HG02973 (cell line): Measurements from ENCODE around the gene HECTD4.
"Not testable (repeated sequence)": the region's sequence is repeated elsewhere in the genome, so short reads cannot be mapped to it uniquely, and the experiment has no call there.

Source experiments
- ATAC-seq: cut with Tn5 transposase; IDR thresholded peaks from one replicate; pipeline ENCODE4 v1.9.1; 2021; ENCODE audit warnings: moderate library complexity; ENCODE audit not compliant: unreplicated experiment

HECTD4 gene

DNA sequence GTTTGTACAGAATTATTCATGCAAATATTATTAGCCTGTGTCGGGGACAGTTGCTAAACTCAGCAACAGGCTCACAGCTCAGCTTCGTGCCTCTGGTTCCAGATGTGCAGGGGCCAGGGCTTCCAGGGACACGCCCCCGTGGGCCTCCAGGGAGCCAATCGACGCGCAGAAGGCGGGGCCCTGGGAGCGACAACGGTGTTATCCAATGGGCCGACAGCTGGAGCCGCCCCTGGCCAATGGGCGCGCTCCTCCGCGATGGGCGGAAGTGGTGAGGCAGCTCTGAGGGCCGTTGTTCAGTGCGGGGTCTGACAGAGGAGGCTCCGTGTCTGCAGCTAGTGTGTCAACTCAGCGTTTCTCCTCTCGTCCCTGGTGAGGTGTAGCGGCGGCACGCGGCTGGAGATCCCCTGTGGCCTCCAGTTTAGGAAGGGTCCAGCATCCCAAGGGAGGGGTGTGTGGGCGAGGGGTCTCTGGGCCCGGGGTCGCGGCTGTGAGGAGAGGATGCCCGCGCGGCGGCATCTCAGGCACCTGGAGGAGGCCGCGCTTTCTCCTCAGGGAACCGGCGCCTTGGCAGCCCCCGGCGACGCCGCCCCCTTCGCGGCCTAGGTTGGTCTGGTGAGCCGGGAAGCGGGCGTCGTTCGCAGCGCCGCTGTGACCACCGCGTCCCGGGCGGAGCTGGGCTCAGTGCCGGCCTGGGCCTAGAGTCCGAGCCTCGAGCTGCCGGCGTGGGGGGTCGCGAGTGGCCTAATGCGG lies 256.8 kb downstream of the HECTD4 start, which contains the start of gene TRAFD1:
TSS of gene TRAFD1 (plus strand) at position 311 of the 750 bp plus-strand sequence. CDS start 4,963 bp downstream, outside the sequence.
- peak; percentile 92 for ATAC-seq

DNA sequence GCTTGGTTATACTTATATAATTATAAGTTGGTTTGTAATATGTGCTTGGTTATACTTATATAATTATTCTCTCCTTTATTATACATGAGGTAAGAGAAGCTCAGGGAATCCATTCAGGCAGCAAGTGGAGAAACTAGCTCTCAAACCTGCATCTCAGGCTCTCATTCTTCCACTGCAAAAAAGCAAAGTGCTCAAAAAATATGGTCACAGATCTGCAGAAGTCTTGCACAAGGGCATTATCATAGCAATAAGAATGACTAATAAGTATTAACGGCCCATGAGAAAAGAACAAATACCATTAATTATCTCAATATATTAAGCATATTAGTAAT lies 257.3 kb downstream of the HECTD4 start:
- ATAC-seq = no peak

DNA sequence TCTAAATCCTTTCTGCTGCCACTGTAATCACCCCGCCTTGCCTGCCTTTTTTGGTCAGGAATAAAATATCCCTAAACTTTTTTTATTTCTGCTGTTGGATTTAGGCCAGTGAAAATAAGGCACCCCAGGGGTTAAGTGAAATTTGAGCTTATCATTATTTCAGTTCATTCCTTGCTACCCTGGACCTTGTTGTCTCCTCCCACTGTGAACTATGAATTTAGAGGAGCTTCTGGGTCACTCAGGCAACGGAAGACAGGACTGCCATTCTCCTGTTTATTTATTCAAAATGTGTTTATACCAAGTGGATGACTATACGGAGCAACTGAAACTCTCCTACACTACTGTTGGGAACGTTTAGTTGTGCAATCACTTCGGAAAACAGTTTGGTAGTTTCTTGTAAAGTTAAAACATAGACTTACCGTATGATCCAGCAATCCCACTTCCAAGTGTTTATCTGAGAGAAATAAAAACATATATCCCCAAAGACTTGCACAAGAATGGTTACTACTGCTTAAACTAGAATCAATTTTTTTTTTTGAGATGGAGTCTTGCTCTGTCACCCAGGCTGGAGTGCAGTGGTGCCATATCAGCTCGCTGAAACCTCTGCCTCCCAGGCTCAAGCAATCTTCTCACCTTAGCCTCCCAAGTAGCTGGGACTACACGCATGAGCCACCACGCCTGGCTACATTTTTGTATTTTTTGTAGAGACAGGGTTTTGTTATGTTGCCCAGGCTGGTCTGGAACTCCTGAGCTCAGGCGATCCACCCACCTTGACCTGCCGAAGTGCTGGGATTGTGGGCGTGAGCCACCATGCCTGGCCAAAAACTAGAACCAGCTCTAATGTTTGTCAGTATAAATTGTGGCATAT lies 259.2 kb downstream of the HECTD4 start:
- no peak for ATAC-seq

DNA sequence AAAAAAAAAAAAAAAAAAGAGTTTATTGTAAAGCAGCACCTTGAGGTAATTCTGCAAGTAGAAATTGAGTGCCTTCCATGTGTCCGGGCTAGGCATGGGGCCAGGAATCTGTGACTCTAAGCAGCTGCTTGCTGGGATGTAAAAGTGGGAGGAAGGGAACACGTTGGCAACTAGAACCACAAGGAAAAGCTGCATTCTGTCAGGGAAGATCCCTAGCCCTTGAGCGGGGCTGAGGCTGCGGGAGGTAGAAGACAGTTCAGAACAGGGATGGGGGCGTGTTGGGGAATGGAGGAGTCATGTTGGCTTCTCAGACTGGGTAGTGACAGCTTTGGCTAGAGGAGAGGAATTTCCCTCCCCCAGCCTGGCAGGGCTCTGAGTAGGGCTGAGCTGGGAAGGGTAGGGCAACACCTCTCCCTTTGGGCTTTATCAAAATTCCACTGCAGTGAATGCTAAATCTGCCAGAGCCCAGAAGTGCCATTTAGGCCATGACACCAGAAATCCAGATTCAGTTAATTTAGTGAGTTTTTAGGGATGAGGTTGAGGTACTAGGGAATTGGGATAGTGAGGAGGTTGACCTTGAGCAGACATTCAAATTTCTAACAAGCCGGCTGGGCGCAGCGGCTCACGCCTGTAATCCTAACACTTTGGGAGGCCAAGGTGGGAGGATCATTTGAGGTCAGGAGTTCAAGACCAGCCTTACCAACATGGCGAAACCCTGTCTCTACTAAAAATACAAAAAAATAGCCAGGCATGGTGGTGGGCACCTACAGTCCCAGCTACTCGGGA lies 260.3 kb downstream of the HECTD4 start:
- no peak for ATAC-seq

DNA sequence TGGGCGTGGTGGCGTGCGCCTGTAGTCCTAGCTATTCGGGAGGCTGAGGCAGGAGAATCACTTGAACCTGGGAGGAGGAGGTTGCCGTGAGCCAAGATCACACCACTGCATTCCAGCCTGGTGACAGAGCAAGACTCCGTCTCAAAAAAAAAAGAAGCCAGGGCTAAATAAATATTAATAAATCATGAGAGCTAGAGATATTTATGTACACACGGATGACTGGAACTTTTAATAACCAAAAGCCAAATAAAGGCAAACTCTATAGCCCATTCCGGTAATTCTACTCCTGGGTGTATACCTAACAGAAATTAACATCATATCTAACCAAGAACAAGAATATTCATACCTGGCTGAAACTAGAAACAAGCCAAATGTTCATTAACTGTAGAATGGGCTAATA lies 264.5 kb downstream of the HECTD4 start:
- ATAC-seq = no peak

DNA sequence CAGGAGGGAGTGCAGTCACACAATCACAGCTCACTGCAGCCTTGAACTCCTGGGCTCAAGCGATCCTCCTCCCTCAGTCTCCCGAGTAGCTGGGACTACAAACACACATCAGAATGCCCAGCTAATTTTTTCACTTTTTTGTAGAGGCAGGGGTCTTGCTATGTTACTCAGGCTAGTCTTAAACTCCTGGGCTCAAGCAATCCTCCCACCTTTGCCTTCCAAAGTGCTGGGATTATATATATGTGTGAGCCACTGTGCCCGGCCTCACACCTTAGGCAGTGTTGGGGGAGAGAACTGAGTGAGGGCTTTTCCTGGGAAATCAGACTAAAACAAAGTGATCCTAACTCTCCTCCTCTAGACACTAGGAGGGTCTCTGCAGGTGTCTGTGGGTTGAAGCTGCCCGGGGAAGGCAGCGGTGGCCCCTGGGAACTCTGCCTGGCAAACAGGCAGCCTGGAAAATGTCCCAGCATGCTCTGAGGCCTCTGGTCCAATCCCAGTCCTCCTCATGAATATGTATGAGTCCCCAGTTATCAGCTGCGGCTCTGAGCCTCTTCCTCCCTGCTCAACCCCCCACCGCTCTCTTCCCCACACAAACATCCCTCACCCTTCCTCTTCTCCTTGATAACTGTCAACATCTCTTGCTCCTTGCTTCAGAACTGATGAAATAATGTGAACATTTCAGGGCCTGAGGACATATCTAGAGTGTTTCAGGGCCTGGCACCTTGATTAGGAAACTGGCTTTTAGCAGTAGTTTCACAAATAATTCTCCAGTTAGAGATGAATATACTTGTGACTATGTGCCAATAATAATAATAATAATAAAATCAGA lies 265.8 kb downstream of the HECTD4 start:
- ATAC-seq = no peak

DNA sequence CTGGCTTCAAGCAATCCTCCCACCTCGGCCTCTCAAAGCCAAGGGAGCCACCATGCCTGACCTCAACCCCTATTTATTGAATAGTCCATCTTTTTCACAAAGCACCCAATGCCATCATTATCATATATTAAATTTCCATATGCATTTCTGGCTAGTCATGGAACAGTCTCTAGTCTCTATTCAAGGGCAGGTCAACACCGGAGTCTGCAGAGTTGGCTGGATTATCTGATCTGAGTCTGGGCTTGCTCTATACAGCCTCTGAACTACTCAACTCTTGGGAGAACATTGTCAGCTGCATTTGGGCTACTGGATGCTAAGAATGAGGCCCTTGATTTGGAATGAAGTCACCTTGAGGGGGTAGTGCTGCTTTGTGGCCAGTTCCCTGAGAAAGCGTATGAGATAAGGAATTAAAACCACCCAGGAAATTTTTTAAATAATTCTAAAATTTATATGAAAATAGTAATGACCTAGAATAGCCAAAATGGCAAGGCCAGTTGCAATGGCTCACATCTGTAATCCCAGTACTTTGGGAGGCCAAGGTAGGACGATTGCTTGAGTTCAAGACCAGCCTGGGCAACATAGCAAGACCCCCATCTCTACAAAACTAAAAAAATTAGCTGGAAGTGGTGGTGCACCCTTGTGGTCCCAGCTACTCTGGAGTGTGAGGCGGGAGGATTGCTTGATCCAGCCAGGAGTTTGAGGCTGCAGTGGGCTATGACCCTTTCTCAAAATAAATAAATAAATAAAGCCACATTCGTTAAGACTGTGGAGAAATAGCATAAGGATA lies 266.8 kb downstream of the HECTD4 start:
- ATAC-seq = no peak

DNA sequence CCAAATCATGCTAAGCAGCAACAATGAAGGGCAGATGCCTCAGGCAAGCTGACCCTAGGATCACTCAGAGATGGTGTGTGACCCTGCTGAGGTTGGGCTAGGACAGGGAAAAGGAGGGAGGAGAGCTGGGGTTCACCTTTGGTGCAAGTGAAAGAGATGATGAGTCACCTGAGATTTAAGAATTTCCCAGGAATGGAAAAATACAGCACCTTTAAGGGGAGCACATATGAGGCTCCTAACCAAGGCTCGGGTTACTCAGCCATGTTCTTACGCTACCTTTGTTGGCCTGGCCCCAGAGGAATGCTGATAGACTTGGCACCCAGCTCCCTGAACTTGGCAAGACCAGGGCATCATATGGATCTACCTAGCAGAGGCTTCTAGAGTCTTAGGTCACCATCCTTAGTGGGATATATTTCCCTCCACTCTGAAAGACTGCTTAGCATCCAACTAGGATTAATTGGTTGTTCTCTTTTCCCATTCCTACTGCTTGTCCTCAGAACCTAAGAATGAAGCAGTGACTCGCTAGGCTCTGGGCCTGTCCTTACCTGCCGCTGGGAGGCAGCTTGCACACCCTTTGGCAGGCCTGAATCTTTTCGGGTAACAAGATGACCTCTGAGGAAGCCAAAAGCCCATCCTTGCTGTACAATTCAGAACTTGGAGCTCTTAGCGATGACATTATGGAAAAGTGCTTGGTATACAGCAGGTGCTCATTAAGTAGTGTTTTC lies 269.7 kb downstream of the HECTD4 start:
- no peak for ATAC-seq

DNA sequence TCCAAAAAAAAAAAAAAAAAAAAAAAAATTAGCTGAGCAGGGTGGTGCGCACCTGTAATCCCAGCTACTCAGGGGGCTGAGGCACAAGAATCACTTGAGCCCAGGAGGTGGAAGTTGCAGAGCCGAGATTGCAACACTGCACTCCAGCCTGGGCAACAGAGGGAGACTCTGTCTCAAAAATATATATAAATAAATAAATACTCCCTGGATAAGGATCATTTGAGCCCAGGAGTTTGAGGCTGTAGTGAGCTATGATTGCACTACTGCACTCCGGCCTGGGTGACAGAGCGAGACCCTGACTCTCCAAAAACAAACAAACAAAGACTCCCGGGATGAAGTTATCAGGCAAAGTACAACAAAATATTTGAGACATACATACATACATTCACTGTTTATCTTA lies 270.3 kb downstream of the HECTD4 start:
- no peak for ATAC-seq

DNA sequence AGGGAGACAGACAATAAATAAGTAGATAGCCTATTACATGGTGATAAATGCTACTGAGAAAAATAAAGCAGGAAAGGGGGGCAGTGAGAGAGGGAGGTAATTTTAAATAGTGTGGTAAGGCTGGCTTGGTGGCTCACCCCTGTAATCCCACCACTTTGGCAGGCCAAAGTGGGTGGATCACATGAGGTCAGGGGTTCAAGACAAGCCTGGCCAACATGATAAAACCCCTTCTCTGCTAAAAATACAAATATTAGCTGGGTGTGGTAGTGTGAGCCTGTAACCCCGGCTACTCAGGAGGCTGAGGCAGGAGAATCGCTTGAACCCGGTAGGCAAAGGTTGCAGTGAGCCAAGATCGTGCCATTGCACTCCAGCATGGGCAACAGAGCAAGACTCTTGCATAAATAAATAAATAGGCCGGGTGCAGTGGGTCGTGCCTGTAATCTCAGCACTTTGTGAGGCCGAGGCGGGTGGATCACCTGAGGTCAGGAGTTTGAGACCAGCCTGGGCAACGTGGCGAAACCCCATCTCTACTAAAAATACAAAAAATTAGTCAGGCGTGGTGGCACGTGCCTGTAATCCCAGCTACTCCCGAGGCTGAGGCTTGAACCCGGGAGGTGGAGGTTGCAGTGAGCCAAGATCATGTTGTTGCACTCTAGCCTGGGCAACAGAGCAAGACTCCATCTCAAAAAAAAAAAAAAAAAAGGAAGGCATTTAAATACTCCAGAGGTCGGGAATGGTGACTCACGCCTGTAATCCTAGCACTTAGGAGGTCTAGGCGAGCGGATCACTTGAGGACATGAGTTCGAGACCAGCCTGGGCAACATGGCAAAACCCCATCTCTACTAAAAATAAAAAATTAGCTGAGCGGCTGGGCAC lies 271.2 kb downstream of the HECTD4 start:
- ATAC-seq = not testable (repeated sequence)
